Caki2 (cell line): Measurements from ENCODE around the gene NUDT5. TPM values are rescaled to one million over a fixed set of nuclear protein-coding genes. Genes with fewer than 3 reads are reported as not detected.
A peak's percentile ranks its signal among the peaks of the same experiment; 100 is the strongest.
"Not testable (repeated sequence)": the region's sequence is repeated elsewhere in the genome, so short reads cannot be mapped to it uniquely, and the experiment has no call there.

Source experiments
- DNase-seq: peaks from one replicate; pipeline ENCODE4 v3.0.0-alpha.2; 2015; ENCODE audit warnings: low read depth
- in situ Hi-C: cut with HindIII; loops from 2 replicates; pipeline ENCODE4 v1.10.0; 2016; ENCODE audit warnings: low sequenced_read_pairs, low pct_unique_long_range_greater_than_20kb, mixed read lengths
- total RNA-seq: library from RNA; depleted of rRNA; stranded (reverse); fragments of >200 nt; shearing (Covaris generic); gene quantifications from 2 replicates; pipeline ENCODE4 v1.2.3, GENCODE V29; 2014; ENCODE audit warnings: low replicate concordance; rRNA removed

The NUDT5 gene
- total RNA-seq = 157 and 168 TPM in 2 replicates

- in situ Hi-C loops = no loop called here
- DNase-seq = peak; percentile 96
These were observed at the start of gene NUDT5, which contains the start of gene CDC123 for GRCh38 chr10:12195603-12196506. Gene NUDT5 (minus strand): TSS chr10:12195891. CDS start chr10:12186291, 9,600 bp downstream. Gene CDC123 (plus strand): TSS chr10:12196188. CDS start chr10:12196246, 58 bp downstream.

- in situ Hi-C loops = no loop called here
- DNase-seq = no peak
These were observed 48.4 kb upstream of the NUDT5 start for GRCh38 chr10:12243864-12244620.

GRCh38 chr10:12241810-12242529, 46.3 kb upstream of the NUDT5 start:
- DNase-seq = no peak
- in situ Hi-C loops = no loop called here

- in situ Hi-C loops = no loop called here
These were observed 43.1 kb upstream of the NUDT5 start for GRCh38 chr10:12238821-12239220.

GRCh38 chr10:12237265-12238220, 41.9 kb upstream of the NUDT5 start:
- in situ Hi-C loops = no loop called here
- DNase-seq = peak; percentile 53

More at GRCh38 chr10:12238821-12239220, 43.1 kb upstream of the NUDT5 start:
- no peak for DNase-seq

GRCh38 chr10:12235796-12236195, 40.1 kb upstream of the NUDT5 start:
- in situ Hi-C loops = no loop called here
- DNase-seq = no peak

GRCh38 chr10:12235116-12235694, 39.5 kb upstream of the NUDT5 start:
- in situ Hi-C loops = no loop called here
- no peak for DNase-seq

- in situ Hi-C loops = not testable (repeated sequence)
These were observed 39.0 kb upstream of the NUDT5 start for GRCh38 chr10:12234687-12235086.

GRCh38 chr10:12228851-12229250, 33.2 kb upstream of the NUDT5 start:
- in situ Hi-C loops = no loop called here

More at GRCh38 chr10:12234687-12235086, 39.0 kb upstream of the NUDT5 start:
- DNase-seq = not testable (repeated sequence)

GRCh38 chr10:12226438-12226837, 30.7 kb upstream of the NUDT5 start:
- in situ Hi-C loops, DNase-seq: not testable (repeated sequence)

More at GRCh38 chr10:12228851-12229250, 33.2 kb upstream of the NUDT5 start:
- no peak for DNase-seq

GRCh38 chr10:12225444-12225843, 29.8 kb upstream of the NUDT5 start:
- no peak for DNase-seq
- in situ Hi-C loops = no loop called here

- DNase-seq = peak; percentile 74
These were observed 25.9 kb upstream of the NUDT5 start for GRCh38 chr10:12221323-12222298.

GRCh38 chr10:12218991-12219390, 23.3 kb upstream of the NUDT5 start:
- in situ Hi-C loops = no loop called here

More at GRCh38 chr10:12221323-12222298, 25.9 kb upstream of the NUDT5 start:
- in situ Hi-C loops = no loop called here

GRCh38 chr10:12214763-12215218, 19.1 kb upstream of the NUDT5 start:
- DNase-seq = peak; percentile 62
- in situ Hi-C loops = no loop called here

More at GRCh38 chr10:12218991-12219390, 23.3 kb upstream of the NUDT5 start:
- DNase-seq = no peak

- in situ Hi-C loops = no loop called here
- no peak for DNase-seq
These were observed 18.4 kb upstream of the NUDT5 start for GRCh38 chr10:12214093-12214492.

- in situ Hi-C loops = no loop called here
These were observed 17.9 kb upstream of the NUDT5 start for GRCh38 chr10:12213621-12214020.

More at GRCh38 chr10:12213621-12214020, 17.9 kb upstream of the NUDT5 start:
- DNase-seq = no peak
